ENCODE measurements around the gene HTR5A.

HTR5A gene

DNA sequence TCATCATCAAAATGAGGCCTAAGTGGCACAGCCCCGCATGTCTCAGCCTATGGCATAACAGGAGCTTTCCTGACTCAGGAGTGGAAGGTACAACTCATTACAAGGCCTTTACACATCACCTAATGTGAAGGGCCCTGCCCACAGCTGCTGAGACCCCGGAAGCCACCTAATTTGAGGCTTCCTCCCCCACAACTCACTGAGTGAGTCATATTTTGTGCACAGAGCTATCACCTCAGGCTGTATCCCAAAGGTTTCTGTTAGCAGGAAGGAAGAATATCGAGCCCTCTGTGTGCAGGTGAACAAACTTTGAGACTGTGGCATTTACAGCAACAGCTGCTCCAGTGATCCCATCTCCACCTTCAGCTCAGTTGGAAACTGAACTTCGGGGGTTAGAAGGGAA lies 20.6 kb downstream of the HTR5A start:
- no peak for DNase-seq (ENCODE audit: low read depth)

DNA sequence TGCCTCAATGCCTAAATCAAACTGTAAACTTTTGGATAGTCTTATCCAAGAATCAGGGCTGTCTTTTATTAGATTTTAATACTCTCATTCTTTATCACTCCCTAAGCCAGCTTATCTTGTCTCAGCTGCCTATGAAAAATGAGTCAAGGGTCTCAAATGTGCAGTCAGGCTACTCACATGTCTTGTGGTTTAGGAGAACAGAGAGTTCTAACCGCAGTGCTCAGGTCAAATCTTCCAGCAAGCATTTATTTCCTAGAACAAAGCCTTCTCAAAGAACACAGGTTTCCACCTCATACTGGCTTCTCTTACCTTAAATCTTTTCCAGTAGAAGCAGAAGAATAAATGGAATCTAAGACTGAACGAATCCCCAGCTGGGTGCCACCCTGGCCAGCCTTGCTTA lies 23.5 kb downstream of the HTR5A start:
- DNase-seq (ENCODE audit: low read depth) = no peak

DNA sequence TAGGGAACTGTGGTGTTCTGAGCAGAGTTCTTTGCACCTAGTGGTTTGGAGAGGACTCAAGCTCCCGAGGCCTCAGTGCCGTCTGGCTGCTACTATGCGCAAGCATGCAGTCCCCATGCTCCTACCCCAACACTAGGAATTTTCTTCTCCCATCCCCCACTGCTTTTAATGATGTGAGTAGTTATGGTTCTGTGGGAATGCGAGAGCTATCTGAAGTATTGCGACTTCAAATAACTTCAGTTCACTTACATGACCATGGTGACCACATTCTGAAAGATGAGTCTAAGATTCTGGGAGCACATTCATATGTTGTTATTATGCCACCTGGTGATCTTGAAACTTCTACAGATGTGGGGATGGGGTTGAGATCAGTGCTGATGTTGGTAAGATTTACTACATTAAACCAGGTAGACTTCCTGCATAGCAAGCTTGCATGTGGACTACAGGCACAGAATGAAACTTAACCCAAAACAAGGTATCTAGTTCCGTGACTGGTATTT lies 24.6 kb downstream of the HTR5A start:
- no peak for DNase-seq (ENCODE audit: low read depth)

DNA sequence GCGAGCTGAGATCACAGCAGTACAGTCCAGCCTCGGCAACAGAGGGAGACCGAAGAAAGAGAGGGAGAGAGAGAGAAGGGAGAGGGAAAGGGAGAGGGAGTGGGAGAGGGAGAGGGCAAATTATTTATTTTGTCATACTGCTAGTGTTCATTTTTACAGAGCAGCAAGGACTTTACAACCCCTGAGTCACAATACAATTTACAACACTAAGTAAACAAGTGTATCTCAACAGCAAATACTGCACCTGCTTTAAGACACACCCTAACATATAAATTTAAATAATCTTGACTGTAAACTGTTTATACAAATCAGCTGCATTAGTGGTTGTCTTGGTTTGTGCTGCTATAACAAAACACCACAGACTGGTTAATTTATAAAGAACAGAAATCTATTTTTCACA lies 27.2 kb downstream of the HTR5A start:
- no peak for DNase-seq (ENCODE audit: low read depth)

DNA sequence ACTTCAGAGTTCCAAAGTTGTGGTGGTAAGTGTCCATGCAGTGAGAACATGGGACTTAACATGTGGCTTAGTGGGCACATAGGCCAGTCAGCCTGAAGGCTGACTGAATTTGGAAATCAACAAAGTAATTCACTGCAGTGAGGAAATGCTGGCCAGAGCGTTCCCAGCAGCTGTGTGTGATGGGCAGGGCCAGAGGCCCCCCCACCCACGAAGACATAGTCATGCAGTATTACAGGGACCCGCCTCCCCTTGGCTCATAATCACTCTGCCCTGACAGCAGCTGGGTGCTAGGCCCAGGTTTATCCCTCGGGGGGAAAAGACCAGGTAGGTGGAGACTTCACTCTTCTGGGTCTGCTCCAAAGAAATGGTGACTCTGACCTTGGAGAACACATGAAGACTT lies 33.7 kb downstream of the HTR5A start:
- DNase-seq (ENCODE audit: low read depth) = no peak

DNA sequence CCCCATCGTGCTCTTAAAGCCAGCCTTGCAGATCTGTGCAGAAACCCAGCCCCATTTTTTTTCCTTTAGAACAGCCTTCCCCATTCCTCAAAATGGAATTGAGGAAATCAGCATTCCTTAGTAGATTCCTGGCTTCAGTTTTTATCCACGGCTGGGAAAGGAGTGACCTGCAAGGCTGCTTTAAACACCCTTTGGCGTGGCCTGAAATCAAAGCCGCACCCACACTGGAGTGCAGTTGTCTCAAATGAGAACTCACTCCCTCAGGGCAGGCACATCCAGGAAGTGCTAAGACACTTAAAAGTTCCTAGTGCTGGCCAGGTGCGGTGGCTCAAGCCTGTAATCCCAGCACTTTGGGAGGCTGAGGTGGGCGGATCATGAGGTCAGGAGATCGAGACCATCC lies 34.8 kb downstream of the HTR5A start:
- no peak for DNase-seq (ENCODE audit: low read depth)

DNA sequence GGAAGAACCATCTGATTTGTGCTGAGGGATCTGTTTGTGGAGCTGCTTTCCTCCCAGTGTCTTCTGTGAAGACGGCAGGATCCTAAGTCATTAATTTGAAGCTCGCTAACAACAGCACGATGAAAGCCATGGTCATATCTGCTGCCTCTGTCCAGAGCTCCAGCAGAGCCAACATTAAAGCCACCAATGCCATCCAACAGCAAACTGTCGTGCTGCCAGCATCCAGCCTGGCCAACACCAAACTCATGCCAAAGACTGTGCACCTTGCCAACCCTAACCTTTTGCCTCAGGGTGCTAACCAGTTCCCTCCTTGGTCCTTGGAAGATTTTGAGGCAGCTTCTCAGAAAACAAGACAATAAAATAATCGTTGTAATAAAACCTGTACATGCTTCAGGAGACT lies 36.2 kb downstream of the HTR5A start:
- DNase-seq (ENCODE audit: low read depth) = no peak

DNA sequence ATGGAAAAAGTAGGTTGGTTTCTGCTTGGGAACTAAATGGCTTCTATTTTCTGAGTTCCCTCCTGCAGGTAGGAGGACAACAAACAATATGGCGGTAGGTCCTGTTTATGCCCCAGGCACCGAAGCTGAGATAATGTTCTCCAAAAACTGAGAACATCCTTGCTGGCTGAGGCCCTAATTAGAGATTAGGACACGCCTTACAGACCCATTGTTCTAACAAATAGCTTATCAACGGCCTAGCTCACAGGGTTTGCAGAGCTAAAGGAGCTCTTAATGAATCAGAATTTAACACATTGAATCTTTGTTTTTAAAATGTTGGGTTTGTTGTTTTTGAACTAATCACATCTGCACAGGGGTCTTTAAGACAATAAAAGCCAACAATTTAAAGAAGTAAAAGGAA lies 37.0 kb downstream of the HTR5A start:
- DNase-seq (ENCODE audit: low read depth) = no peak

DNA sequence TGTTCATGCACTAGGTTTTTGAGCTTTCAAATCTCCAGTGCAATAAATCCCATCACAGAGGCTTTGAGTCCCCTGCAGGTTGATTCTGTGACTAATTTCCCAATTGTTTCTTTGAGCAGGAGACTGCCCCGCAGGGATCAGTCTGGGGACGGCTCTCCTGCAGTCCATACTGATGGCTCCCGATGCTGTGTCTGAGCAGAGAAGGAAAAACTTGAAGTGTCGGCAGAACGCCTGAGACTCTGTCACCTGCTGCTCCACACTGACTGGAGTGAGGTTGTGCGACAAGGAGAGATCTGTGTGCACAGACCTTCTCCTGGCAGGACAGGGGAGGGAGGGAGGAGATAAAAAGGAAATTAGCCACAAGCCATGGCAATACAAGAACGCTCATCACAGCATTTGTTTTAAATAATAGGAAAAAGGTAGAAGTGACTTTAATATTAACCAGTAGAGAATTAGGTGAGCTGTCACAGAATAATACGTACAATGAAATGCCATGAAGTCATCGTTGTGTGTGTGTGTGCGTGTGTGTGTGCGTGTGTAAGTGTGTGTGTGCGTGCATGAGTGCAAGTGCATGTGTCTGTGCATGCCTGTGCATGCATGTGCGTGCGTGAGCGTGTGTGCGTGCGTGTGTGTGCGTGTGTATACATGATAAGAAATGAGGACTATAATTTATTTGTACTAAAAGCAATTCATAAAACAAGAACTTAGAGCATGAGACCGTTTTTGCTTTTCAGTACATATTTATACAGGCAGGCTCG lies 38.2 kb downstream of the HTR5A start:
- DNase-seq (ENCODE audit: low read depth) = no peak

DNA sequence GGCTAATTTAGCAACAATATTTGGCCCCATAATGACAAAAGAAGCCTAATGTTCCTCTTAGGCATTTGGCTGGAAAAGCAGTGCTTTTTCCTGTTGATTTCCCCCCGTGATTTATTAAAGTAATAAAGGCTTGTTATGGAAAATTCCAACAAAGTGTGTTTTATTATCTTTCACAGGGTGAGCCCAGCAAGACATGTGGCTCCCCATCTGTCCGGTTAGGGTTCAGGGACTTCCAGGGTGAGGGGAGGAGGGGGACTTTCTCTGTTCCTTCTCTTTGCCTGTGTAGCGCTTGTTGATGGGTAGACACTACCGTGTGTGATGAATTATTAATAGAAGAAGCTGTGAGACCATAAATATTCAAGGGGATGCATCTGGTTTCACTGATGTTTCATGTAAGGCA lies 39.0 kb downstream of the HTR5A start:
- no peak for DNase-seq (ENCODE audit: low read depth)

DNA sequence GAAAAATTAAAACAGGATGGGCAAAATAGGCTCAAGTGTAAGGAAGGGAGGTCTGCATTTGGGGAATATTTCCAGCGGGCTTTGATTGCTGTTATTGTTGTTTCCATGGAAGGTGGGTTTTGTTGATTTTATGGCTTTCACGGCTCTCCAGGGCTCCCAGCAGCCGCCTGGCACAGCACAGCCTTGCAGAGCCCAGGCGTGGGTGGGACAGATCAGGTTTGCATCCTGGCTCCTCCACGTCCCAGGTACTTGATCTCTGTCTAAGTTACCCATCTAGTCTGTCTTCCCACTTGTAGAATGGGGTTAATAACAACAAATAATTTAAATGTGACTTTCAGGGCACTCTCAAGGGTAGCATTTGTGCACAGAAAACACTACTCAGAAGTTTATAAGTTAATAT lies 45.2 kb downstream of the HTR5A start:
- DNase-seq (ENCODE audit: low read depth) = no peak

DNA sequence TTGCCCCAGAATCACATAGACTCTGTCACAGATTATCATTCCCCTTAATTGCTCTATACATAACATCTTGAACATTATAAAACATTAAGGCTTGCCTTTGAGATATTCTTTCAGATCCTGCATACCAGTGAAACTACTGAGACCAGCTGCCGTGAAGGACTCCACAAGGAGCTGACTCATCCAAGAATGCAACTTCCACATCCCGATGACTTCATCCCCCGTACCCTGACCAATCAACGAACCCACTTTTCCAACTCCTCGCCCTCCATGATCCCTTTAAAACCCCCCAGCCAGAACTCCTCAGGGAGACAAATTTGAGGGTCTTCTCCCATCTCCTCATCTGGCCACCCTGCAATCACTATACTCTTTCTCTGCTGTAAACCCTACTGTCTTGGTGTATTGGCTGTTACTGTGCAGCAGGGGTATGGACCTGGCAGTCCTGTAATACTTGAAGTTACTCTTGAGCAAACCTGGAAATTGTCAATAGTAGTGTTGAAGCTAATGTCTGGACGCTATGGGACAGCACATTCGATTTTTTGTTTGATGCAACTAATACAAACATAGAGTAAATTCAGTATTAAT lies 49.8 kb downstream of the HTR5A start:
- DNase-seq (ENCODE audit: low read depth) = peak; percentile 15

DNA sequence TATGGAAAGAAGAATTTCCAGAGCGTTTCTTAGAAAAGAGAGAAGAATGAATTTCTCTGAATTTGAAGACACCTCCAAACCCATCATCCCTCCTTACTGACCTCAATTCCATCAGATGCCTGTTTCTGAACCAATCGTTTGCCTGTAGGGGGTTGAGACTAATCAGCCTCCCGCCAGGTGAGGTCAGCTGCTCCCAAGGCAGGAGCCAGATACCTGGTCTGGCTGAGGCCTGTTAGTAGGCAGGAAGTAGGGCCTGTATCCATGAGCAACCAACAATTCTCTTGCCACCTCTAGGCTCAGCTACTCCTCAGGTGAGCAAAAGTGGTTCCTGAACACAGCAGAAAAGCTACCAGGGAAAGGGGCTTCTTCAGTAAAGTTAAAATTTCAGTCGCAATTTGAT lies 50.3 kb downstream of the HTR5A start:
- no peak for DNase-seq (ENCODE audit: low read depth)

DNA sequence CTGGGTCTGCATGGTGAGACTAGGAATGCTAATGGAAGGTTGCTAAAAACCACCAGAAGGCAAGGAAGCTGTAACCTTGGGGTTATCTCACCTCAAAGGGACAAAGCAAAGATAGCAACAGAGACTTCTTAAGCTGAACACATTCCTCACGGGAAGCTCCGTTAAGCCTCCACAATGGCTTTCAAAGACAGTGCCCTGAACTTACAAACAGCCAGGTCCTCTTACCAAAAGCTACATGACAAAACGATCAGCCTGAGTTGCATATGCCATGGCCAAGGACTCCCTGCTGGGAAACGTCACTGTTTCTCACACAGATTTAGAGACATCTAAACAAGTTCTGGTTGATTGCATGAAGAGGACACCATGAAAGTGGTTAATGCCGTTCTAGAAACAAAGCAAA lies 52.7 kb downstream of the HTR5A start:
- no peak for DNase-seq (ENCODE audit: low read depth)

DNA sequence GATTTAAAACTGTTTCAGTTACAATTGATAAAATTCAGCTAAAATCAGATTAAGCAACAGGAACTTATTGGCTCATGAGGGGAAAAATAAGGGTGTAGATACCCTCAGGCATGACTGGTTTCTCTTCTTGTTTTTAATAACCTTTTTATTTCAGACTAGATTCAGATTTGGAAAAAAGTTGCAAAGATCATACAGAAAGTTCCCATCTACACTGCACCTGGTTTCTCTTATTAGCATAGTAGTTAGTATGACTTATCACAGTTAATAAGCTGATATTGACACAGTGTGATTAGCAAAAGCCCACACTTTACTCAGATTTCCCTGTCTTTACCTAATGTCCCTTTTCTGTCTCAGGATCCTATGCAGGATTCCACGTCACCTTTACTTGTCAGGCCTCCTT lies 53.3 kb downstream of the HTR5A start:
- no peak for DNase-seq (ENCODE audit: low read depth)

DNA sequence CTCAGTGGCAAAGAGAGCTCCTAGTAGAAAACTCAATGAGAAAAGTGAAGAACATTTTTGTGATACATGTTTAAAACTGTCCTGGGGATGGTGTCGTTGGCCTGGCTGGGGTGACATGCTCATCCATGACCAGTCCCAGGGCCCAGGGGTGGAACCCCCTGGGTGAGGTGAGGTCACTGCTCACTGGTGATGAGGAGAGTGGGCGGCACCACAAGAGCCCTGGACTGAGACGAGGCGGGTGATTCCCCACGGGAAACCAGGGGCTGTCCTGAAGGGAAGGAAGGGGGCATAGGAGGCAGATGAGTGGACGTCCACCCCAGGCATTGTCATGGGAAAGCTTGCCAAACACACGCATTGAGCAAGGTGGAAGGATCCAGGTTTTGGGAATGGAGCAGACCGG lies 54.6 kb downstream of the HTR5A start:
- no peak for DNase-seq (ENCODE audit: low read depth)

DNA sequence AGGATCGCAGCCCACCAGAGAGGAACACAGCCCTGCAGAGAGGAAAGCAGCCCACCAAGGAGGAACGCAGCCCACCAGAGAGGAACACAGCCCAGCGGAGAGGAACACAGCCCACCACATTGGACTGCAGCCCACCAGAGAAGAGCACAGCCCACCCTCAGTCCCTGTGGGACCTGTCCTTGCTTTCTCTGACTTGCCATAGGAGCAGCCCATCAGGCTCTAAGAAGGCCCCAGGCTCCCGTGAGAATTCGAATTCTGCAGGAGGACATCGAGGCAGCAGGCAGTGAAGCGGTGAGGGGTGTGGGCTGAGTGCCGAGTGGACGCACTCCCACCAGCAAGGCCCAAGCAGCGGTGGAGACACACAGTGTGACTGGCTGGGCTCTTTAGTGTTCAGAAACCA lies 59.1 kb downstream of the HTR5A start:
- no peak for DNase-seq (ENCODE audit: low read depth)

DNA sequence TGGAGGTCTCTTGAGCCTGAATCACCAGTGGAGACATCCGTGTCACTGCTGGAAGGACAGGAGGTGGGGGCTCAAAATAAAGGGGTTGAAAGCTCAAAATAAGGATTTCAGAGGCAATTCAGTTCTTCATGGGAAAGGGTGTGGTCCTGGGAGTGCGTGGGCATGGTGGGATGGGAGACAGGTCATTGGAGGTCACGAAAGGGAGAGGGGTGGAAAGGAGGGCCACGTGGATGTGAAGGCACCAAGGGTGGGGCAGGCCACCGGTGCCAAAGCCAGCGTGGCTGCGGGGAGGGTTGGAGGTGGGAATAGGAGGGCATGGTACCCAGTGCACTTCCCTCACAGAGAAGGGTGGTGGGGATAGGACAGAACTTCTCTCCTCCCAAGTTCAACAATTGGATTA lies 59.7 kb downstream of the HTR5A start:
- no peak for DNase-seq (ENCODE audit: low read depth)

DNA sequence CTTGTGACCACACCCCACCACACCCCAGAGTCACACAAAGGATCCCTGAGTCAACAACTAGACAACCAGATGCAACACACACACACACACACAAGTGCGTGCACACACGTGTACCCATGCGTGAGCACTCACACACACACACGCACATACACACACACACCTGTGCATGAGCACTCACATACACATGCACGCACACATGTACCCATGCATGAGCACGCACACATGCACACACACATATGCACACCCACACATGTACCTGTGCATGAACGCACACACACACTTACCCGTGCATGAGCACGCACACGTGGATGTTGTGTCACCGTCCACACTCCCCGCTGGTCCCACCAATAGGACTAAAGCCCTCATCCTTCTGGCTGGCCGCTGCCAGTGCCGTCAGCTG lies 60.4 kb downstream of the HTR5A start:
- no peak for DNase-seq (ENCODE audit: low read depth)

DNA sequence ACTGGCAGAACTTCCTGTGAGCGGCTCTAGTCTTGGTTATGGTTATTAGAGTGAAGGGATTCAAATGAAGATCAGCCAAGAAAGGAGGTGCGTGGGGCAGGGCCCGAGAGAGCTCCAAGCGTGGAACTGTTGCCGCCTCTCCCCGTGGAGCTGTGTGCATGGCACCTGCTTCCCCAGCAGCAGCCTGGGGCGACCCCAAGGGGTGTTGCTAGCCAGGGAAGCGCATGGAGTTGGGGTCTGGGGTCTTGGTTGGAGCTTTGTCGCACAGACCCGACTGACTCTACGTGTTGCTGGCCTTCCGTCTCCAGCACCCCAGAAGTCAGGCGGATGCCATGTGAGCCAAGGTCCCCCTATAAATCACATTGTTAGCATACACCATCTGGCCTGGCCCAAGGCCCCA lies 61.0 kb downstream of the HTR5A start:
- no peak for DNase-seq (ENCODE audit: low read depth)

DNA sequence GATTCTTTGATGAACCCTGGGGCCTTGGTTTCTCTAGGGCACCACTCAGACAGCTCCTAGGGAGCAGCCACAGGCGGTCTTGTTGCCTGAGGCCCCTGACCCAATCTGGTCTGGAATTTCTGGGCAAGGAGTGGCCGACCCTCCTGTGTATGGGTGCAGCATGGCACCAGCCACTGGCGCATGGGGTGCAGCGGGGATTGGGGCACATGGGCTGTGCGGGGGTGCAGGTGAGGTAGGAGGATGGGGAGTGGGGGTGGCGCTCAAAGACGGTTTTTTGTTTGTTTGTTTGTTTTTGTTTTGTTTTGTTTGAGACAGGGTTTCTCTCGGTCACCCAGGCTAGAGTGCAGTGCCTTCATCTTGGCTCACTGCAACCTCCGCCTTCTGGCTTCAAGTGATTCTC lies 62.3 kb downstream of the HTR5A start:
- no peak for DNase-seq (ENCODE audit: low read depth)

DNA sequence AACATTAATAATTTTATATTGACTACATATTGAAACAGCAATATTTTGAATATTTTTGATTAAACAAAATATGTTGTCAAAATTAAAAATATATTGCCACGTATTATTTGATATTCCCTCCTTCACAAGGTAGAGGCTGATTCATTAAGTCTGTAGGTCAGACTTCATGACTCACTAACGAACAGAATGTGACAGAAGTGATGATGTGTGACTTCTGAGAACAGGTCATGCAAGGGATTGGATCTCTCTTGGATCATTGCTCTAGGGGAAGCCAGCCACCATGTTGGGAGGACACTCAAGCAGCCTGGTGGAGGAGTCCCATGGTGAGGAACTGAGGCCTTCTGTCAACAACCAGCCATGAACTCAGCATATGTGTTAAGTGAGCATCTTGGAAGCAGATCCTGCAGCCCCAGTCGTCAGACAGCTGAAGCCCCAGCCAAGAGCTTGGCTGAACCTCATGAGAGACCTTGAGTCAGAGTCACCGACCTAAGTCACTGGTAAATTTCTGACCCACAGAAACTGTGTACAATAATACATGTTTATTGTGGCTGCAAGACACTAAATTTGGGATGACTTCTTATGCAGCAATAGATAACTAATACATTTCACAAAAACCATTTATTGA lies 66.6 kb downstream of the HTR5A start:
- DNase-seq (ENCODE audit: low read depth) = no peak
